Fibroblast of pulmonary artery (primary cell): ENCODE data around the gene GMDS.
"Not testable (repeated sequence)": the region's sequence is repeated elsewhere in the genome, so short reads cannot be mapped to it uniquely, and the experiment has no call there.

ENCODE experiments used
- DNase-seq: peaks from one replicate; pipeline ENCODE4 v3.0.0-alpha.2; 2010; ENCODE audit warnings: low read depth
- H3K4me3 ChIP-seq: replicated peaks from 2 replicates; pipeline ENCODE4 v1.5.1; 2011; ENCODE audit warnings: low read depth, mild to moderate bottlenecking, control low read depth, low read length, moderate library complexity
- CTCF ChIP-seq: IDR thresholded peaks from 2 replicates; pipeline ENCODE4 v1.5.1; 2011; ENCODE audit warnings: mild to moderate bottlenecking, control low read depth, low read length, inconsistent platforms; ENCODE audit errors: missing control alignments

Gene GMDS

GRCh38 chr6:1696463-1696850 lies 548.9 kb downstream of the GMDS start:
- H3K4me3 ChIP-seq: no peak overlapping the region
- DNase-seq: no peak

GRCh38 chr6:1695546-1696462 lies 549.6 kb downstream of the GMDS start:
- TF ChIP-seq CTCF: no peak
- no peak for DNase-seq
- no peak overlapping the region for H3K4me3 ChIP-seq

More at GRCh38 chr6:1696463-1696850, 548.9 kb downstream of the GMDS start:
- TF ChIP-seq CTCF: no peak

GRCh38 chr6:1691828-1692227 lies 553.6 kb downstream of the GMDS start:
- not testable (repeated sequence) for H3K4me3 ChIP-seq, DNase-seq

GRCh38 chr6:1690656-1691055 lies 554.7 kb downstream of the GMDS start:
- not testable (repeated sequence) for DNase-seq, H3K4me3 ChIP-seq

- H3K4me3 ChIP-seq: no peak overlapping the region
- no peak for DNase-seq
- TF ChIP-seq CTCF: no peak
These were observed 556.3 kb downstream of the GMDS start for GRCh38 chr6:1689141-1689540.

GRCh38 chr6:1688396-1688795 lies 557.0 kb downstream of the GMDS start:
- DNase-seq: no peak

GRCh38 chr6:1687402-1687801 lies 558.0 kb downstream of the GMDS start:
- H3K4me3 ChIP-seq: no peak overlapping the region
- no peak for TF ChIP-seq CTCF
- no peak for DNase-seq

More at GRCh38 chr6:1688396-1688795, 557.0 kb downstream of the GMDS start:
- TF ChIP-seq CTCF: no peak
- H3K4me3 ChIP-seq: no peak overlapping the region
